ENCODE measurements around the gene PDLIM4. TPM values are rescaled to one million over a fixed set of nuclear protein-coding genes. Genes with fewer than 3 reads are reported as not detected.

The PDLIM4 gene
- total and polyA plus RNA-seq, 7 experiments from 2014 or later = 0.99 TPM; not detected in 6

DNA sequence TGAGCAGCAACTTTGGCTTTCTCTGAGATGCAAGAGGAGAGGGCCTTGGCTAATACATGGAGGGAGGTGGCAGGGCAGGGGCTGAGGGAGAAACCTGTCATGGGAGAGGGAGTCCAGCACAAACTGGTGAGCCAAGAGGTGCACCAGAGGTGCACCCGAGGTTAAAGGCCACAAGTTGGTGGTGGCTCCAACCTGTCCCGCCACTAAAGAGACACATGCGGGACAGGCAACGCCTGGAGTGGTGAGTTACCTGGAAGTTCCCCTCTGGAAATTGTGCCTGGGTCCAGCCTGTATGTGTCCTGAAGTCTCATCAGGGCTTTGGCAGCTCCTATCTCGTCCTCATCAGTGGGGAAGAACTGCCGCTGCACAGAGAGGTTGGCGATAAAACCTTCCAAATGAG, 43.8 kb upstream of the PDLIM4 start:
- intact Hi-C loops (cut with micrococcal nuclease) = no loop called here
- no peak overlapping the region for H3K4me3 Mint-ChIP-seq
- H3K27me3 Mint-ChIP-seq = no peaks in the 10 kb centered on the region
- ATAC-seq (no peak), DNase-seq (no peak)
- H3K36me3 Mint-ChIP-seq = peaks cover 0 to 10% (median 0%) of the 10 kb centered on the region in 5 donors
- ChIA-PET POLR2A (no interaction called here), CTCF (no interaction called here)
- H3K36me3 ChIP-seq (ENCODE audit: control insufficient read depth in 2 of 3, insufficient read depth in 3 of 3, low read length in 3 of 3) = no peaks in the 10 kb centered on the region
- H3K9me3 ChIP-seq (ENCODE audit: control insufficient read depth in 2 of 3, low read length in 3 of 3) = no peaks in the 10 kb centered on the region
- H3K4me1 Mint-ChIP-seq = peaks cover 0 to 1% (median 0%) of the 10 kb centered on the region in 7 donors
- no peak overlapping the region for H3K27ac Mint-ChIP-seq
- H3K27me3 ChIP-seq (ENCODE audit: control insufficient read depth in 2 of 2, insufficient read depth in 2 of 2, low read length in 2 of 2) = no peaks in the 10 kb centered on the region
- no peaks in the 10 kb centered on the region for H3K4me1 ChIP-seq (ENCODE audit: control insufficient read depth in 2 of 2, insufficient read depth in 2 of 2, low read length in 2 of 2)
- H3K4me3 ChIP-seq (ENCODE audit: low read length) = no peak overlapping the region
- H3K27ac ChIP-seq (ENCODE audit: low read depth, low read length) = no peak overlapping the region
- H3K9me3 Mint-ChIP-seq = no peaks in the 10 kb centered on the region

DNA sequence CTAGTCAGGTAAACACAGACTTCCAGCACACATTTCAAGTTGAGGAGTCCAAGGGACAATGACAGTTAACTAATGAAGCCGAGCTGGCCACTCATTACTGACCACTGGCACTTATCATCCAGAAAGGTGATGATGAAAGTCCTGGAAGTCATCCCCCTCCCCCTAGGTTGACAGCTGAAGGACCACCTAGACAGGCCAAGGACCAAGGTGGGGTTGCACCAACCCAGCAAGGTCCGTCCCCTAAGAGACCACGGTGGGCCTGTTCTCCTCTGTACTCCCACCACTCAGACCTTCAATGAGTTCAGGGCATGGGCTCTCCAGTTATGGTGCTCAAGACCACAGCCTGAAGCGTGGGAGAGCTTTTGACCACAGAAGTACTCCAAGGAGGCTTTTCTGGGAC, 43.0 kb upstream of the PDLIM4 start:
- POLR2A ChIA-PET = no interaction called here
- intact Hi-C loops (cut with micrococcal nuclease) = no loop called here
- DNase-seq = no peak

DNA sequence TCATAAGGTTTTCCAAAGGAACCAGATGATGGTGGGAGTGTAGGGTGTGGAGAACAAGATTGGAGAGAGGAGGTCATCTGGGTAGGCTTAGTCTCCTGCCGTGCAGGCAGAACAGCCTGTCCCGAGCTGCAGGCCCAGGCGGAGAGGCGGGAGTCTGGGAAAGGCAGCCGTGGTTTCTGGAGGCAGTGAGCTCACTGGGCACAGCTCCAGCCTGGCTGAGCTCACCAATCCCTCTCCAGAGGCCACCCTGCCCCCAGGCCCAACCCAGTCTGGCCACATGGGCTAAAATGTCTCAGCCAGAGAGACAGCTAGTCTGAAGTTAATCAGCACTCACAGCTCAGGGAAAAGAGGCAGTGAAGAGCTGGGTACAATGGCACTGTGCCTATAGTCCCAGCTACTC, 42.2 kb upstream of the PDLIM4 start:
- POLR2A ChIA-PET = no interaction called here

More for the DNA sequence above, 43.0 kb upstream of the PDLIM4 start:
- Histone ChIP-seq H3K4me1 (ENCODE audit: control insufficient read depth in 2 of 2, insufficient read depth in 2 of 2, low read length in 2 of 2) (no peaks in the 10 kb centered on the region), H3K9me3 (ENCODE audit: control insufficient read depth in 2 of 3, low read length in 3 of 3) (no peaks in the 10 kb centered on the region), H3K27me3 (ENCODE audit: control insufficient read depth in 2 of 2, insufficient read depth in 2 of 2, low read length in 2 of 2) (no peaks in the 10 kb centered on the region), H3K36me3 (ENCODE audit: control insufficient read depth in 2 of 3, insufficient read depth in 3 of 3, low read length in 3 of 3) (no peaks in the 10 kb centered on the region), H3K4me3 (ENCODE audit: low read length) (no peak overlapping the region), H3K27ac (ENCODE audit: low read depth, low read length) (no peak overlapping the region)
- H3K27ac Mint-ChIP-seq = no peak overlapping the region
- no peaks in the 10 kb centered on the region for H3K4me1 Mint-ChIP-seq
- no peak for ATAC-seq
- H3K27me3 Mint-ChIP-seq = no peaks in the 10 kb centered on the region
- H3K36me3 Mint-ChIP-seq = peaks cover 0 to 4% (median 0%) of the 10 kb centered on the region in 5 donors
- H3K4me3 Mint-ChIP-seq = no peak overlapping the region
- no peaks in the 10 kb centered on the region for H3K9me3 Mint-ChIP-seq
- CTCF ChIA-PET = no interaction called here

DNA sequence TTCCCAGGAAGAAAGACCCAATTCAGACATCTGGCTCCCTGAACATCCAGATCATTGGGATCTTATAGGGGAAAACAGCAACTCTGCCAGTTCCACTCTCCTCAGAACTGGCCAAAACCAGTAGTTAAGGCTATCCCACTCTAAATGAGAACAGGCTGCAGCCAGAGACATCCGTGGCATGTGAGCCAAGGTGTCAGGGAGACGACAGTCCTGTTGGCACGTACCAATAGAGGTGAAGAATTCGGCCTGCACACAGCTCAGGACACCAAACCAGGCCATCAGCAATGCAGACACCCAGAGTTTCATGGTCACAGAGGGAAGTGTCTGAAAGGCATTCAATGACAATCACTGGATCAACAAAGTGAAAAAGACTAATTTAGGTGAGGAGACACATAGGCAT, 39.2 kb upstream of the PDLIM4 start:
- peaks cover 0 to 5% (median 0%) of the 10 kb centered on the region in 7 donors for H3K4me1 Mint-ChIP-seq
- intact Hi-C loops (cut with micrococcal nuclease) = no loop called here
- no peaks in the 10 kb centered on the region for H3K36me3 ChIP-seq (ENCODE audit: control insufficient read depth in 2 of 3, insufficient read depth in 3 of 3, low read length in 3 of 3)
- no peak overlapping the region for H3K4me3 ChIP-seq (ENCODE audit: low read length)
- DNase-seq = no peak
- H3K4me1 ChIP-seq (ENCODE audit: control insufficient read depth in 2 of 2, insufficient read depth in 2 of 2, low read length in 2 of 2) = no peaks in the 10 kb centered on the region
- no peaks in the 10 kb centered on the region for H3K9me3 Mint-ChIP-seq
- ChIA-PET CTCF (interaction anchor here (1.1 kb wide), 1 partner anchor 20 kb away, joined by 3 read pairs; no protein-coding TSS in a partner anchor), POLR2A (no interaction called here)
- no peak for ATAC-seq
- no peaks in the 10 kb centered on the region for H3K27me3 ChIP-seq (ENCODE audit: control insufficient read depth in 2 of 2, insufficient read depth in 2 of 2, low read length in 2 of 2)
- H3K27ac ChIP-seq (ENCODE audit: low read depth, low read length) = no peak overlapping the region
- peaks cover 0 to 9% (median 0%) of the 10 kb centered on the region in 5 donors for H3K36me3 Mint-ChIP-seq
- no peak overlapping the region for H3K4me3 Mint-ChIP-seq
- no peaks in the 10 kb centered on the region for H3K9me3 ChIP-seq (ENCODE audit: control insufficient read depth in 2 of 3, low read length in 3 of 3)
- no peak overlapping the region for H3K27ac Mint-ChIP-seq
- peaks cover 0 to 3% (median 0%) of the 10 kb centered on the region in 5 donors for H3K27me3 Mint-ChIP-seq

More for the DNA sequence above, 42.2 kb upstream of the PDLIM4 start:
- Histone ChIP-seq H3K9me3 (ENCODE audit: control insufficient read depth in 2 of 3, low read length in 3 of 3) (no peaks in the 10 kb centered on the region), H3K27me3 (ENCODE audit: control insufficient read depth in 2 of 2, insufficient read depth in 2 of 2, low read length in 2 of 2) (no peaks in the 10 kb centered on the region), H3K36me3 (ENCODE audit: control insufficient read depth in 2 of 3, insufficient read depth in 3 of 3, low read length in 3 of 3) (no peaks in the 10 kb centered on the region), H3K4me3 (ENCODE audit: low read length) (no peak overlapping the region), H3K4me1 (ENCODE audit: control insufficient read depth in 2 of 2, insufficient read depth in 2 of 2, low read length in 2 of 2) (no peaks in the 10 kb centered on the region), H3K27ac (ENCODE audit: low read depth, low read length) (no peak overlapping the region)
- H3K4me3 Mint-ChIP-seq = no peak overlapping the region
- DNase-seq (no peak), ATAC-seq (no peak)
- CTCF ChIA-PET = no interaction called here
- H3K36me3 Mint-ChIP-seq = peaks cover 0 to 4% (median 0%) of the 10 kb centered on the region in 5 donors
- no peaks in the 10 kb centered on the region for H3K4me1 Mint-ChIP-seq
- H3K9me3 Mint-ChIP-seq = no peaks in the 10 kb centered on the region
- no peaks in the 10 kb centered on the region for H3K27me3 Mint-ChIP-seq
- no peak overlapping the region for H3K27ac Mint-ChIP-seq
- intact Hi-C loops (cut with micrococcal nuclease) = no loop called here

DNA sequence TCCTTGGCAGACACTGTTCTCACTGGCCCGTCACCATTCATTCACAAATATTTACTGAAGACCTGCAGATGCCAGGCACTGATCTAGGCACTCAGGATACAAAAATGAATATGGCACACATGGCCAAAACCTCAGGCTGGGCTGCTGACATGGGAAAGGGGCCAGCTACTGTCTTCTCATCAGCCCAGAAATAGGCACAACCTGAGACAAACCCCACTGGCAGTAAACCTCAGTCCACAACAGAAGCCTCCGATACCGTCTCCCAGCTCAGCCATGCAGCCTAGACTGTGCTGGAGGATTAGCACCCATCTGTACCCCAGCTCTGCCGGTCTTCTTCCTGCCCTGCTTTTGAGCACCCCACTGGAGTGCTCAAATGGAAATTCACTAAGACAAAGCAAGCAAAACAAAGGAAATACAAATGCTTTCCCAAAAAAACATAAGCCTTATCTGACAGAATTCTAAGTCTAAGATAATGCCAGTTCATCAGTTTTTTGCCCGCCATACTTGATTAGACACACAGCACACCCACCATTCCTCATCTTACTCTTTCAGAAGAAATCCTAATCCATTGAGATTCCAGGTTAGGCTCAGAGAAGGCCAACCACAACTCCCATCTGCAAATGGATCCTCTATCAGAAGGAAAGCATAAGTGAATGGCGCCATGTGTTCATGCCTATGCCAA, 38.1 kb upstream of the PDLIM4 start:
- H3K27me3 ChIP-seq (ENCODE audit: control insufficient read depth in 2 of 2, insufficient read depth in 2 of 2, low read length in 2 of 2) = no peaks in the 10 kb centered on the region
- DNase-seq (no peak), ATAC-seq (no peak)
- no peaks in the 10 kb centered on the region for H3K36me3 ChIP-seq (ENCODE audit: control insufficient read depth in 2 of 3, insufficient read depth in 3 of 3, low read length in 3 of 3)
- CTCF ChIA-PET = interaction anchor here (0.7 kb wide), 1 partner anchor 13 kb away, joined by 3 read pairs; no protein-coding TSS in a partner anchor
- Mint-ChIP-seq H3K27ac (no peak overlapping the region), H3K36me3 (peaks cover 0 to 9% (median 0%) of the 10 kb centered on the region in 5 donors), H3K27me3 (peaks cover 0 to 8% (median 0%) of the 10 kb centered on the region in 5 donors), H3K9me3 (no peaks in the 10 kb centered on the region), H3K4me1 (peaks cover 0 to 8% (median 0%) of the 10 kb centered on the region in 7 donors), H3K4me3 (no peak overlapping the region)
- H3K4me3 ChIP-seq (ENCODE audit: low read length) = no peak overlapping the region
- H3K4me1 ChIP-seq (ENCODE audit: control insufficient read depth in 2 of 2, insufficient read depth in 2 of 2, low read length in 2 of 2) = no peaks in the 10 kb centered on the region
- intact Hi-C loops (cut with micrococcal nuclease) = no loop called here
- H3K27ac ChIP-seq (ENCODE audit: low read depth, low read length) = no peak overlapping the region
- POLR2A ChIA-PET = no interaction called here
- no peaks in the 10 kb centered on the region for H3K9me3 ChIP-seq (ENCODE audit: control insufficient read depth in 2 of 3, low read length in 3 of 3)

DNA sequence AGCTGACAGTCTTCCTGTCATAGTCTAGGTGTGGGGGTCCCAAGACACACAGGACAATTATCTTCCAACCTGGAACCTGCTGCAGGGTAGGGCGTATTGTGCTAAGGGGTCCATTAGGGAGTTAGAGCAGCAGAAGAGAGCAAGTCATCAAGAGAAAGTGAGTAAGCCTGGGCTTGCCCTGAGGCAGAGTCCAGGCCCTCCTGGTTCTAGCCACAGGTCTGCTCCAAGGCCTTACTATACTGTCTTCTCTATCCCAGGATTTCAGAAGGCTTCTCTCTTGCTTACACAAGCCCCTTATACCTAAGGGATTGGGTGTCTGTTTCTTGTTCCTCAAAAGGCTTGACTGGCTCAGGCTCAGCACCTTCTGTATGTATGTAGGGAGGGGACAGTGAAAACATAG, 37.5 kb upstream of the PDLIM4 start:
- Mint-ChIP-seq H3K9me3 (no peaks in the 10 kb centered on the region), H3K4me1 (peaks cover 0 to 12% (median 0%) of the 10 kb centered on the region in 7 donors), H3K4me3 (no peak overlapping the region), H3K27ac (no peak overlapping the region), H3K36me3 (peaks cover 0 to 8% (median 0%) of the 10 kb centered on the region in 5 donors), H3K27me3 (peaks cover 0 to 11% (median 0%) of the 10 kb centered on the region in 5 donors)
- Histone ChIP-seq H3K27ac (ENCODE audit: low read depth, low read length) (no peak overlapping the region), H3K27me3 (ENCODE audit: control insufficient read depth in 2 of 2, insufficient read depth in 2 of 2, low read length in 2 of 2) (no peaks in the 10 kb centered on the region), H3K4me1 (ENCODE audit: control insufficient read depth in 2 of 2, insufficient read depth in 2 of 2, low read length in 2 of 2) (no peaks in the 10 kb centered on the region), H3K4me3 (ENCODE audit: low read length) (no peak overlapping the region), H3K9me3 (ENCODE audit: control insufficient read depth in 2 of 3, low read length in 3 of 3) (no peaks in the 10 kb centered on the region), H3K36me3 (ENCODE audit: control insufficient read depth in 2 of 3, insufficient read depth in 3 of 3, low read length in 3 of 3) (no peaks in the 10 kb centered on the region)
- ATAC-seq (no peak), DNase-seq (no peak)
- intact Hi-C loops (cut with micrococcal nuclease) = no loop called here
- POLR2A ChIA-PET = no interaction called here
- CTCF ChIA-PET = no interaction called here

DNA sequence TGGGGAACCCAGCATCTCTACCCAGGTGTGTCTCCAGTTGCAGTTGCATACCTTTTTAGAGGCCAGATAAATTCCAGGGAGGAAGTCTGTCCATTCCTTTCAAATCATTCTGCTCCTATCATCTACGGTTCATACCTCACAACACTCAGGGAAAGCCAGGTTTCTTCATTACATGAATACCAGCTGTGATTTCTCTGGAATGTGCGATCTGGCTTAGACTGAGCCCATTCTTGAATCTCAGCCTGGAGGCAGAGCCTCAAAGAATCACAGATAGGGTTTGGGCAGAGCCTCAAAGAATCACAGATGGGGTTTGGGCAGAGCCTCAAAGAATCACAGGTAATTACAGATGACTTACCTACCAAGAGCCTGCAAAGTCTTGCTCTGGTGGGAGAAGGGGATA, 37.0 kb upstream of the PDLIM4 start:
- H3K36me3 ChIP-seq (ENCODE audit: control insufficient read depth in 2 of 3, insufficient read depth in 3 of 3, low read length in 3 of 3) = no peaks in the 10 kb centered on the region
- ATAC-seq (no peak), DNase-seq (no peak)
- no peaks in the 10 kb centered on the region for H3K27me3 ChIP-seq (ENCODE audit: control insufficient read depth in 2 of 2, insufficient read depth in 2 of 2, low read length in 2 of 2)
- intact Hi-C loops (cut with micrococcal nuclease) = no loop called here
- H3K4me1 Mint-ChIP-seq = peaks cover 2 to 17% (median 5%) of the 10 kb centered on the region in 7 donors
- no peak overlapping the region for H3K27ac Mint-ChIP-seq
- H3K27me3 Mint-ChIP-seq = peaks cover 0 to 16% (median 0%) of the 10 kb centered on the region in 5 donors
- no peaks in the 10 kb centered on the region for H3K4me1 ChIP-seq (ENCODE audit: control insufficient read depth in 2 of 2, insufficient read depth in 2 of 2, low read length in 2 of 2)
- no peak overlapping the region for H3K4me3 ChIP-seq (ENCODE audit: low read length)
- H3K4me3 Mint-ChIP-seq = no peak overlapping the region
- H3K27ac ChIP-seq (ENCODE audit: low read depth, low read length) = no peak overlapping the region
- H3K9me3 Mint-ChIP-seq = no peaks in the 10 kb centered on the region
- ChIA-PET POLR2A (no interaction called here), CTCF (no interaction called here)
- H3K36me3 Mint-ChIP-seq = peaks cover 0 to 9% (median 0%) of the 10 kb centered on the region in 5 donors
- no peaks in the 10 kb centered on the region for H3K9me3 ChIP-seq (ENCODE audit: control insufficient read depth in 2 of 3, low read length in 3 of 3)
